ENCODE data around the gene PAOX. TPM values are rescaled to one million over a fixed set of nuclear protein-coding genes. Genes with fewer than 3 reads are reported as not detected.
A peak's percentile ranks its signal among the peaks of the same experiment; 100 is the strongest.
"Not testable (repeated sequence)": the region's sequence is repeated elsewhere in the genome, so short reads cannot be mapped to it uniquely, and the experiment has no call there.

PAOX gene
- total and polyA plus RNA-seq, 4 donors = 2.1 to 11.3 (median 6.2) TPM

DNA sequence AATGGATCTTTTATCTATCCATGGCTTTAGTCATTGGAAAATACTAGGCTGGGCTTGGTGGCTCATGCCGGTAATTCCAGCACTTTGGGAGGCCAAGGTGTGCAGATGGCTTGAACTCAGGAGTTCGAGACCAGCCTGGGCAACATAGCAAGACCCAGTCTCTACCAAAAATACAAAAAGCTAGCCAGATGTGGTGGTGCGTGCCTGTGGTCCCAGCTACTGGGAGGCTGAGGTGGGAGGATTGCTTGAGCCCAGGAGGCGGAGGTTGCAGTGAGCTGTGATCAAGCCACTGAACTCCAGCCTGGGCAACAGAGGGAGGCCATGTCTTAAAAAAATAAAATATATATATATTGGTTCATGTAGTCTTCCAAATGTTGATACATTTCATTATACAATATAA, 7.9 kb downstream of the PAOX start:
- H3K9me3 ChIP-seq (ENCODE audit: control insufficient read depth, low read length); H3K27ac ChIP-seq (ENCODE audit: low read depth in 1 of 2, low read length in 2 of 2); H3K4me1 ChIP-seq (ENCODE audit: control insufficient read depth in 1 of 2, insufficient read depth in 2 of 2, low read length in 2 of 2); H3K36me3 ChIP-seq (ENCODE audit: control insufficient read depth in 1 of 2, insufficient read depth in 2 of 2, low read length in 1 of 2); ATAC-seq (ENCODE audit: low FRiP score); intact Hi-C loops (cut with DNase I); H3K4me3 ChIP-seq (ENCODE audit: low read length in 2 of 2); H3K27me3 ChIP-seq (ENCODE audit: control insufficient read depth in 1 of 2, insufficient read depth in 2 of 2, low read length in 1 of 2): not testable (repeated sequence)
- 95 to 97% methylated on average over 4 of the region's 4 CpGs for WGBS, 2 donors
- DNase-seq = peak in 1 of 2 donors; percentile 19

DNA sequence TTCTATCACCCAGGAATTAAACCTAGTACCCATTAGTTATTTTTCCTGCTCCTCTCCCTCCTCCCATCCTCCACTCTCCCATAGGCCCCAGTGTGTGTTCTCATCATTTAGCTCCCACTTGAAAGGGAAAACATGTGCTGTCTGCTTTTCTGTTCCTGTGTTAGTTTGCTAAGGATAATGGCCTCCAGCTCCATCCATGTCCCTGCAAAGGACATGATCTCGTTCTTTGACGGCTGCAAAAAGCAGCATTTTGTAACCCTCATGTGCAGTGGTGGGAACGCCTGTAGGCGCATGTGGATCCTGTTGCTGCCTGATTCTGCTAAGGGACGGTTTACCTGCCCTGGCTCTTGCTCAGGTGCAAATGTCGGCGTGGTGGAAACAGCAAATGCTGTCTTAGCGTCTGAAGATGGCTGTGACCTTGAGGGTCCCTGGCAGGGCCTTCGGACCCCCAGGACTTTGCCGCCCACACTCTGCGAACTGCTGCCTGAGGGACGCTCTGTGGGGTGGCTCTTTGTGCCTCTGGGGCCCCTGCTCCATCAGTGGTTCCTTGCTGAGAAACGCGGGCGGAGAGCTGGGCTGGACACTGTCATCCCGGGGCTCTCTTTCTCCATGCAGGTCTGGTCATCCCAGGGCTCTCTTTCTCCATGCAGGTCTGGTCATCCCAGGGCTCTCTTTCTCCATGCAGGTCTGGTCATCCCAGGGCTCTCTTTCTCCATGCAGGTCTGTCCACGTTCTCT, 9.3 kb downstream of the PAOX start:
- no peaks in the 10 kb centered on the region for H3K4me1 ChIP-seq (ENCODE audit: control insufficient read depth in 1 of 2, insufficient read depth in 2 of 2, low read length in 2 of 2)

DNA sequence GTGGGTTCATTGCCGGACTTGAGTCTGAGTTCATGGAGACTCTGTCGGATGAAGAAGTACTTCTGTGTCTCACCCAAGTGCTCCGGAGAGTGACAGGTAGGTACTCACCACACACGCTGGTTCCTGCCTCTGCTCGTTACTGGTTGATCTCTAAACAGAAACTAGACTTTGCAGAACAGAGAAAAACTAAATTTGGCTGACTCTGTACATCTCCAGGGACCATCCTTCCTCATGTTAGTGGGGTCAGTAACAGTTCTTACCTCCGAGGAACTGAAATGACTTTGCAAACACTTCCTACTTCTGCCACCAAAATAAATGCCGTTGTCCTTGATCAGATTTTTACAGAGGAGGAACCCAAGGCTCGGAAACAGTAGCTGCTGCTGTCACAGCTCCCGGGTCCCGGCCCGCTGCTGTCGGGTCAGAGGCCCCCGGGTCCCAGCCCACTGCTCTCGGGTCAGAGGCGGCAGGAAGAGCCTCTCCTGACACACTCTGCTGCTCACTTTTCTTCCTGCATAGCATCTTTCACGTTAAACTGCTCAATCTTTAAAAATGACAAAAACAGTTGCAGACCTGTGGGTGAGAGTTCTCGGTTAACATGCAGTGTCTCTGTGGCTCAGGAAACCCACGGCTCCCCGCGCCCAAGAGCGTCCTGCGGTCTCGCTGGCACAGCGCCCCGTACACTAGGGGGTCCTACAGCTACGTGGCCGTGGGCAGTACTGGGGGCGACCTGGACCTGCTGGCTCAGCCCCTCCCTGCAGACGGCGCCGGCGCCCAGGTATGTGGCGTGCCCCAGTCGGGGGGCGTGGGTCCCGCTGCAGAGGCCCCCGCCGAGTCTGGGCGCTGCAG, 10.1 kb downstream of the PAOX start:
- WGBS, 2 donors = 87% methylated on average over 39 of the region's 39 CpGs
- intact Hi-C loops (cut with DNase I) = no loop called here
- DNase-seq = peak in 1 of 2 donors; percentile 75
- Histone ChIP-seq H3K27me3 (ENCODE audit: control insufficient read depth in 1 of 2, insufficient read depth in 2 of 2, low read length in 1 of 2) (no peaks in the 10 kb centered on the region), H3K36me3 (ENCODE audit: control insufficient read depth in 1 of 2, insufficient read depth in 2 of 2, low read length in 1 of 2) (peaks cover 0 to under 1% of the 10 kb centered on the region in 2 donors), H3K4me3 (ENCODE audit: low read length in 2 of 2) (no peak overlapping the region), H3K27ac (ENCODE audit: low read depth in 1 of 2, low read length in 2 of 2) (no peak overlapping the region), H3K4me1 (ENCODE audit: control insufficient read depth in 1 of 2, insufficient read depth in 2 of 2, low read length in 2 of 2) (no peaks in the 10 kb centered on the region), H3K9me3 (ENCODE audit: control insufficient read depth, low read length) (no peaks in the 10 kb centered on the region)
- ATAC-seq (ENCODE audit: low FRiP score) = no peak

More for the DNA sequence above, 9.3 kb downstream of the PAOX start:
- H3K9me3 ChIP-seq (ENCODE audit: control insufficient read depth, low read length) = no peaks in the 10 kb centered on the region
- ATAC-seq (ENCODE audit: low FRiP score) (no peak), DNase-seq (peak in 1 of 2 donors; percentile 64)
- H3K4me3 ChIP-seq (ENCODE audit: low read length in 2 of 2) = no peak overlapping the region
- peaks cover 0 to 4% of the 10 kb centered on the region in 2 donors for H3K36me3 ChIP-seq (ENCODE audit: control insufficient read depth in 1 of 2, insufficient read depth in 2 of 2, low read length in 1 of 2)
- H3K27me3 ChIP-seq (ENCODE audit: control insufficient read depth in 1 of 2, insufficient read depth in 2 of 2, low read length in 1 of 2) = no peaks in the 10 kb centered on the region
- H3K27ac ChIP-seq (ENCODE audit: low read depth in 1 of 2, low read length in 2 of 2) = no peak overlapping the region
- intact Hi-C loops (cut with DNase I) = no loop called here
- WGBS, 2 donors = 89% methylated on average over 17 of the region's 17 CpGs

DNA sequence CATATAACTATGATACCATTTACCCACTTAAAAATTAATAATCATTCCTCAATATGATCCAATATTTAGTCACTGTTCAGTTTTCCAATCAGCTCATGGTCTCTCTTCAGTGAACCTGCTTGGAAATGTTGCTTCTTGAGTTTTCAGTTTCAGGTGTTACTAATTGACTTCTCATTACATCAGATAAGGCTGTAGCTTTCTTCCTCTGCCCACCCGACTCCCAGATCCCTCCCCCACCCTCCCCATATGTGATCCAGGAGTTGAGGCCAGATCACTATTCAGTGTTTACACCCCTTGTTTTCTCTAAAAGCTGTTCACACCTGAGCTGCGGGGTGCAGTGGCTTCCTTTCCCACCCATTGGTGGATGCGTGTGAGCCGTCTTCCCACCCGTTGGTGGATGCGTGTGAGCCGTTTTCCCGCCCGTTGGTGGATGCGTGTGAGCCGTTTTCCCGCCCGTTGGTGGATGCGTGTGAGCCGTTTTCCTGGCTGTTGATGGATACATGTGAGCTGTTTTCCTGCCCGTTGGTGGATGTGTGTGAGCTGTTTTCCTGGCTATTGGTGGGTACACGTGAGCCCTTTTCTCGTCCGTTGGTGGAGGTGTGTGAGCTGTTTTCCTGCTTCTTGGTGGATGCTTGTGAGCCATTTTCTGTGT, 11.7 kb downstream of the PAOX start:
- H3K4me3 ChIP-seq (ENCODE audit: low read length in 2 of 2) = no peak overlapping the region
- H3K9me3 ChIP-seq (ENCODE audit: control insufficient read depth, low read length) = no peaks in the 10 kb centered on the region
- DNase-seq (peak in 1 of 2 donors; percentile 62), ATAC-seq (ENCODE audit: low FRiP score) (no peak)
- H3K4me1 ChIP-seq (ENCODE audit: control insufficient read depth in 1 of 2, insufficient read depth in 2 of 2, low read length in 2 of 2) = no peaks in the 10 kb centered on the region
- no peaks in the 10 kb centered on the region for H3K36me3 ChIP-seq (ENCODE audit: control insufficient read depth in 1 of 2, insufficient read depth in 2 of 2, low read length in 1 of 2)
- H3K27me3 ChIP-seq (ENCODE audit: control insufficient read depth in 1 of 2, insufficient read depth in 2 of 2, low read length in 1 of 2) = no peaks in the 10 kb centered on the region
- intact Hi-C loops (cut with DNase I) = no loop called here
- no peak overlapping the region for H3K27ac ChIP-seq (ENCODE audit: low read depth in 1 of 2, low read length in 2 of 2)
- 87 to 89% methylated on average over 19 of the region's 19 CpGs for WGBS, 2 donors

DNA sequence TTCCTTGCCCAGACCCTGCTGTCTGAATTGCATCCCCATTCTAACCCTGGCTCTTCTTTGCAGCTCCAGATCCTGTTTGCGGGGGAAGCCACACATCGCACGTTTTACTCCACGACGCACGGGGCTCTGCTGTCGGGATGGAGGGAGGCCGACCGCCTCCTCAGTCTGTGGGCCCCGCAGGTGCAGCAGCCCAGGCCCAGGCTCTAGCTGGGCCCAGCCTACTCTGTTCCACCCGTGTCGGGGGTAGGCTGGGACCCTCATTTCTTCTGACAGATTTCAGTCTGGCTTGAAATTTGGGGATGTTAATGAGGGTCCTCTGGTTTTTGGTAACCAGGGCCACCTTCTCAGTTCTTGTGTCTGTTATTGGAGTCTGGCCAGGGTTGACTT, 12.2 kb downstream of the PAOX start:
- WGBS, 2 donors = 92 to 94% methylated on average over 12 of the region's 12 CpGs
- ATAC-seq (ENCODE audit: low FRiP score) = no peak
- intact Hi-C loops (cut with DNase I) = no loop called here
- Histone ChIP-seq H3K27me3 (ENCODE audit: control insufficient read depth in 1 of 2, insufficient read depth in 2 of 2, low read length in 1 of 2) (no peaks in the 10 kb centered on the region), H3K9me3 (ENCODE audit: control insufficient read depth, low read length) (no peaks in the 10 kb centered on the region), H3K4me1 (ENCODE audit: control insufficient read depth in 1 of 2, insufficient read depth in 2 of 2, low read length in 2 of 2) (no peaks in the 10 kb centered on the region), H3K36me3 (ENCODE audit: control insufficient read depth in 1 of 2, insufficient read depth in 2 of 2, low read length in 1 of 2) (no peaks in the 10 kb centered on the region), H3K27ac (ENCODE audit: low read depth in 1 of 2, low read length in 2 of 2) (no peak overlapping the region), H3K4me3 (ENCODE audit: low read length in 2 of 2) (no peak overlapping the region)
- DNase-seq = peak in 1 of 2 donors; percentile 34

DNA sequence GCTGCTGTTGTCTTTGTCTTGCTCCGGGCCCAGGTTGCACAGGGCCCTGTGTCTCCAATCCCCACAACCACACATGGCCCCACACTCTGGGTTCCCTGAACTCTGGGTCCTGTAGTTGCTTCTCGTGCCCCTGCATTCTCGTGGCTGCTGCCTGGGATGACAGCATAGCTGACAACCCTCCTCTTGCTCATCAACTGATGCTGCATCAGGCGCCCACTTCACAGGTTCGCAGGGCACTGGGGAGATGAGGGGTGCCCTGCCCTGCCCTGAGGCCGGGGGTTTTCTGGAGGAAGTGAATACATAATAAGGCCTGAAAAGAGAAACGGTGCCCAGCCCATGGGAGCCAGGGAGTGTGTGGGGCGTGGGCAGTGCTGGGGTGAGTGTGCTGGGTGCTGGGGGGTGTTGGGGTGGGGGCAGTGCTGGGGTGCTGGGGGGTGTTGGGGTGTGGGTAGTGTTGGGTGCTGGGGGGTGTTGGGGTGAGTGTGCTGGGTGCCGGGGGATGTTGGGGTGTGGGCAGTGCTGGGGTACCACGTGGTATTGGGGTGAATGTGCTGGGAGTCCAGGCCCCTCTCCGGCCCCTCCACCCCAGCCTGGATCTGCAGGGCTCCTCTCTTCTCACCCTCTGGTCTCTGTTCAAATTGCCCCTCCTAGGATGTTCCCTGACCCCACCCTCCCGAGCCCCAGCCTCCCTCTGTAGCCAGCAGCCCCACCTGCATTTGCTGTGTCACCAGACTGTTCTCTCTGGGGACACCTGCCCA, 12.9 kb downstream of the PAOX start:
- ATAC-seq (ENCODE audit: low FRiP score) (no peak), DNase-seq (peak in 1 of 2 donors; percentile 62)
- no peaks in the 10 kb centered on the region for H3K27me3 ChIP-seq (ENCODE audit: control insufficient read depth in 1 of 2, insufficient read depth in 2 of 2, low read length in 1 of 2)
- WGBS, 2 donors = 88 to 89% methylated on average over 11 to 12 of the region's 12 CpGs
- intact Hi-C loops (cut with DNase I) = no loop called here
- no peak overlapping the region for H3K27ac ChIP-seq (ENCODE audit: low read depth in 1 of 2, low read length in 2 of 2)
- H3K4me3 ChIP-seq (ENCODE audit: low read length in 2 of 2) = no peak overlapping the region
- H3K36me3 ChIP-seq (ENCODE audit: control insufficient read depth in 1 of 2, insufficient read depth in 2 of 2, low read length in 1 of 2) = no peaks in the 10 kb centered on the region
- H3K9me3 ChIP-seq (ENCODE audit: control insufficient read depth, low read length) = no peaks in the 10 kb centered on the region
- H3K4me1 ChIP-seq (ENCODE audit: control insufficient read depth in 1 of 2, insufficient read depth in 2 of 2, low read length in 2 of 2) = no peaks in the 10 kb centered on the region

DNA sequence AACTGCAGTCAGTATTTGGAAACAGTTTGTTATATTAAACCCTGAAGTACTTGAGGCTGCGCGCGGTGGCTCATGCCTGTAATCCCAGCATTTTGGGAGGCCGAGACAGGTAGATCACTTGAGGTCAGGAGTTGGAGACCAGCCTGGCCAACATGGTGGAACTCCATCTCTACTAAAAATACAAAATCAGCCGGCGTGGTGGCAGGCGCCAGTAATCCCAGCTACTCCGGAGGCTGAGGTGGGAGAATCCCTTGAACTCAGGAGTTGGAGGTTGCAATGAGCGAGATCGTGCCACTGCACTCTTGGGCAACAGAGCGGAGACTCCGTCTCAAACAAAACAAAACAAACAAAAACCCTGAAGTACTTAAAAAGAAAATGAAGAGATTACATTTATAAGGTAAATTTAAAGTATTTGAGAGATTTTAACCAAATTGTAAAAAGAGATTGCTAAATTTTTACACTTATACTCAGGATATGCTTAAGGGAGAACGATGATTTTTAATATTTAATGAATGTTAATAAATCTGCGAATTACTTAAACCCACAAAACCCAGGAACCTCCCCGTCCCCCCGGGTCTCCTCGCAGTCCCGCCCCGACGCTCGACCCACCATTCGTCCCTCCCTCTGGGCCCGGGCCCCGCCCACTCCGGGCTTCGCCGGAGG, 14.5 kb downstream of the PAOX start:
- H3K4me3 ChIP-seq (ENCODE audit: low read length in 2 of 2) = no peak overlapping the region
- no peak overlapping the region for H3K27ac ChIP-seq (ENCODE audit: low read depth in 1 of 2, low read length in 2 of 2)
- peak in 1 of 2 donors; percentile 37 for DNase-seq
- no peaks in the 10 kb centered on the region for H3K9me3 ChIP-seq (ENCODE audit: control insufficient read depth, low read length)
- no peak for ATAC-seq (ENCODE audit: low FRiP score)
- H3K27me3 ChIP-seq (ENCODE audit: control insufficient read depth in 1 of 2, insufficient read depth in 2 of 2, low read length in 1 of 2) = no peaks in the 10 kb centered on the region
- no peaks in the 10 kb centered on the region for H3K36me3 ChIP-seq (ENCODE audit: control insufficient read depth in 1 of 2, insufficient read depth in 2 of 2, low read length in 1 of 2)
- WGBS, 2 donors = 30 to 32% methylated on average over 27 of the region's 27 CpGs
- intact Hi-C loops (cut with DNase I) = no loop called here
- H3K4me1 ChIP-seq (ENCODE audit: control insufficient read depth in 1 of 2, insufficient read depth in 2 of 2, low read length in 2 of 2) = no peaks in the 10 kb centered on the region

All from aorta (tissue), 5 donors.